Cardiac muscle cell (in vitro differentiated cells and primary cell): Measurements from ENCODE around the gene CCL4. TPM values are rescaled to one million over a fixed set of nuclear protein-coding genes. Genes with fewer than 3 reads are reported as not detected.
A peak's percentile ranks its signal among the peaks of the same experiment; 100 is the strongest.
"Not testable (repeated sequence)": the region's sequence is repeated elsewhere in the genome, so short reads cannot be mapped to it uniquely, and the experiment has no call there.

Experiments used
- DNase-seq, 2 donors: peaks; one replicate each; pipeline versions ENCODE4 v3.0.0 to v3.0.0-alpha.2; 2010 to 2017; ENCODE audit warnings: low read depth in 1 of 2, low spot score in 1 of 2
- H3K27ac ChIP-seq: fragments of 200-600 bp; sonication (generic); 2 replicates; pipeline ENCODE4 v1.5.1; 2016
- H3K27me3 ChIP-seq: fragments of 200-600 bp; sonication (generic); 2 replicates; pipeline ENCODE4 v1.6.0; 2016; ENCODE audit warnings: control low read depth
- H3K36me3 ChIP-seq: fragments of 200-600 bp; sonication (generic); 2 replicates; pipeline ENCODE4 v1.5.1; 2016; ENCODE audit warnings: control low read depth
- H3K4me1 ChIP-seq: fragments of 200-600 bp; sonication (generic); 2 replicates; pipeline ENCODE4 v1.8.1; 2017; ENCODE audit warnings: low read depth, mild to moderate bottlenecking, mixed run types
- H3K4me3 ChIP-seq: fragments of 200-600 bp; sonication (generic); 2 replicates; pipeline ENCODE4 v1.5.1; 2016; ENCODE audit warnings: mild to moderate bottlenecking
- H3K9me3 ChIP-seq: fragments of 200-600 bp; sonication (generic); 2 replicates; pipeline ENCODE4 v1.5.1; 2017; ENCODE audit warnings: low read depth, mild to moderate bottlenecking, control low read depth
- CTCF ChIP-seq: IDR thresholded peaks from 2 replicates; pipeline ENCODE4 v1.5.1; 2012; ENCODE audit warnings: low read depth, mild to moderate bottlenecking, low read length
- polyA plus RNA-seq: library from polyadenylated mRNA; unstranded; fragments of >200 nt; fragmentation: Nextera tagmentation; extraction: Ambion mirVana; gene quantifications from 2 replicates; pipeline ENCODE4 v1.2.1, GENCODE V29; 2016
- total RNA-seq: library from RNA; depleted of rRNA; stranded (reverse); fragments of >200 nt; gene quantifications from 2 replicates; pipeline ENCODE4 v1.2.3, GENCODE V29; 2016

The CCL4 gene
- total and polyA plus RNA-seq, 2 experiments from 2014 or later = not detected

- Histone ChIP-seq H3K36me3 (no peaks in the 10 kb centered on the region), H3K27me3 (no peaks in the 10 kb centered on the region), H3K9me3 (no peaks in the 10 kb centered on the region), H3K27ac (no peak overlapping the region), H3K4me3 (no peak overlapping the region), H3K4me1 (no peaks in the 10 kb centered on the region)
- no peak for DNase-seq
- no peak for TF ChIP-seq CTCF
Observed at GRCh38 chr17:36071751-36072150, 31.9 kb upstream of the CCL4 start.

DNA sequence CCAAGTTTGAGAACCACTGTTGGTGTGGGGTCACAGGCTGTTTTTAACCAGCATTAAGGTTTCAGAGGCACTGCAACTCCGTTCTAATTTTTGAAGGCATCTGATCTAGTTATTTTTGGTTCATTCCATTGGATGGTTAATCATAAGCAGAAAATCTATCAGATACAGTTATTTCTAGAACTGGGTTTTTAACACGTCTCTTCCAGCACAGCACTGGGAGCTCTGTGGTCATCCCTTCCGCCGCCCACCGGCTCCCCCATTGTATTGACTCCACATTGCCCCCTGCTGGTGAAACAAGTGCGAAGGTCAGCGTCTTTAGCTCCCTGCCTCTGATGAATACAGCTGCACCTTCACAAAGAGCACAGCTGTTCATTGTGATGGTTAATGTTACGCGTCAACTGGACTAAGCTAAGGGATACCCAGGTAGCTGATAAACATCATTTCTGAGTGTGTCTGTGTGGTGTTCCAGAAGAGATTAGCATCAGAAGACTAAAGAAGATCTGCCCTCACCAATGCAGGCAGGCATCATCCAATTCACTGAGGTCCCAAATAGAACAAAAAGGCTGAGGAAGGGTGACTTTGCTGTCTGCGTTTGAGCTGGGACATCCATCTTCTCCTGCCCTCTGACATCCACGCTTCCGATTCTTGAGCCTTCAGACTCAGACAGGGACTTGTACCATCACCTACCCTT lies 31.1 kb upstream of the CCL4 start:
- Histone ChIP-seq H3K4me1 (no peaks in the 10 kb centered on the region), H3K9me3 (no peaks in the 10 kb centered on the region), H3K27me3 (no peaks in the 10 kb centered on the region), H3K27ac (no peak overlapping the region), H3K36me3 (no peaks in the 10 kb centered on the region), H3K4me3 (no peak overlapping the region)
- peak; percentile 60 to 63 for DNase-seq
- TF ChIP-seq CTCF = peak; percentile 77

- no peak for TF ChIP-seq CTCF
- DNase-seq = no peak
Observed at GRCh38 chr17:36074365-36074764, 29.3 kb upstream of the CCL4 start.

GRCh38 chr17:36081681-36082471 lies 21.8 kb upstream of the CCL4 start:
- H3K4me3 ChIP-seq, H3K4me1 ChIP-seq, H3K36me3 ChIP-seq, H3K27ac ChIP-seq, DNase-seq, H3K9me3 ChIP-seq, H3K27me3 ChIP-seq: not testable (repeated sequence)

More at GRCh38 chr17:36074365-36074764, 29.3 kb upstream of the CCL4 start:
- H3K27ac ChIP-seq = no peak overlapping the region
- no peaks in the 10 kb centered on the region for H3K4me1 ChIP-seq
- H3K27me3 ChIP-seq = no peaks in the 10 kb centered on the region
- H3K36me3 ChIP-seq = no peaks in the 10 kb centered on the region
- H3K9me3 ChIP-seq = no peaks in the 10 kb centered on the region
- H3K4me3 ChIP-seq = no peak overlapping the region

DNA sequence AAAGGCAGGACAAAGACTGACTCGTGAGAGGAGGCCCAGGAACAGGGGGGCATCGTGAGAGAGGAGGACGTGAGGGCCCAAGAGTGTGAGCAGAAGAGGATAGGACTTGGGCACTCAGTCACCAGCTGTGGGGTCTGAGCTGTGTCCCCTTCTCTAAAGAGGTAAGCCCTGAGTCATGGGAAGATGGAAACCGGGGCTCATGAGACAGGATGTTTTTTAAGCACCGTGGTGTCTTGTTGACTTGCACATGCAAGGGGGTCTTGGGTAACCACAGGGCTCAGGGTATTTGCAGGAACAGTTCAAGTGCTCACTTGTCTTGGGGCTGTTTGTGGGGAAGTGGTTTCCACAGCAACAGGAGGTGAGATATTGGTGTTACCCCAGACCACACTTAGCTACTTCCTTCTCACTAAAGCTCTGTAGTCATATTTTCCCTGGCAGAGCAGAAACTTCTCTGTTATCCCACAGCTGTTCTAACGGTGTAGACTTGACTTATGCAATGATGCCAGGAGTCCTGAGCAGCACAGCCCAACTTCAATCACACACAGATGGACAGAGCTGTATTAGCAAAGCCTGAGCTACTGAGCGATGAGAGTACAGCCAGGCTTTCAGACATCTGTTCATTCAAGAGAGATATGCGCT lies 21.0 kb upstream of the CCL4 start:
- H3K27ac ChIP-seq, H3K4me1 ChIP-seq: not testable (repeated sequence)
- peak in 1 of 2 donors; percentile 9 for DNase-seq

GRCh38 chr17:36083691-36084090 lies 19.9 kb upstream of the CCL4 start:
- H3K36me3 ChIP-seq, H3K4me1 ChIP-seq, H3K4me3 ChIP-seq, DNase-seq, H3K27me3 ChIP-seq, H3K27ac ChIP-seq, H3K9me3 ChIP-seq: not testable (repeated sequence)

More for the DNA sequence above, 21.0 kb upstream of the CCL4 start:
- H3K27me3 ChIP-seq, H3K4me3 ChIP-seq, H3K9me3 ChIP-seq, H3K36me3 ChIP-seq: not testable (repeated sequence)

DNA sequence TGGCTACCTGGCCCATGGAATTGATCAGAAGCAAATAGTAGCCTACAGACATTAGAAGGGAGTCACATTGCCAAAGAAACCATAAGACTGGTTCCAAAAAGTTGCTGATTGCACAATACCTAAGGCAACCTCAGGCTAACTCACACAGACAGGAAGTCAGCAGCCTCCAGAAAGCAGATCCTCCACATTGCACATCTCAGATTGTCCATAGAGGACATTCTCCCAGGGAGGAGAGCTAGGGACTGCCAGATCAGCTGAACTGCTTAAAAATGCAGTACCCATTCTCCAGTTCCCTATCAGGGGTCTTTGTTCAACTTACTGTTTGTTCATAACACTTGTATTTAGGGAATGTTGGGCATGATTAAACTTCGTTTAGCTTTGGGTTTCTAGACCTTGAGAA lies 17.9 kb upstream of the CCL4 start:
- H3K27ac ChIP-seq = no peak overlapping the region
- H3K9me3 ChIP-seq = no peaks in the 10 kb centered on the region
- no peak overlapping the region for H3K4me3 ChIP-seq
- no peaks in the 10 kb centered on the region for H3K36me3 ChIP-seq
- H3K4me1 ChIP-seq = no peaks in the 10 kb centered on the region
- no peak for TF ChIP-seq CTCF
- H3K27me3 ChIP-seq = peaks cover 3% of the 10 kb centered on the region
- peak in 1 of 2 donors; percentile 74 for DNase-seq
